IMR-90 (cell line): ENCODE results near the gene SLC18A3. TPM values are rescaled to one million over a fixed set of nuclear protein-coding genes. Genes with fewer than 3 reads are reported as not detected.

Experiments used
- ATAC-seq: fragments of 200-7000 bp; cut with Tn5 transposase; 2 replicates; pipeline ENCODE4 v1.9.1; 2020; ENCODE audit warnings: low read depth, mild to moderate bottlenecking, moderate library complexity
- BruUV-seq: library from RNA; stranded (reverse); fragments of 400-500 nt; replicated peaks from 2 replicates; lab custom pipeline; 2021; lab: Mats Ljungman, UMichigan
- CTCF ChIA-PET: fragments of 300-600 bp; formaldehyde crosslinking; extraction: SDS; loops from one replicate; lab custom pipeline; 2021; ENCODE audit warnings: antibody characterized with exemption; lab: Yijun Ruan, JAX
- POLR2A ChIA-PET: fragments of 300-600 bp; sonication (Branson Sonifier 250); formaldehyde crosslinking; loops from one replicate; lab custom pipeline; 2022; ENCODE audit warnings: antibody characterized with exemption; ENCODE audit not compliant: unreplicated experiment; lab: Charles Lee
- DNase-seq: peaks from one replicate; pipeline ENCODE4 v3.0.0; 2013
- H2AFZ ChIP-seq: replicated peaks from 2 replicates; pipeline ENCODE3; 2013; ENCODE audit warnings: low read length, mild to moderate bottlenecking; ENCODE audit not compliant: poor library complexity
- H2AK5ac ChIP-seq: 2 replicates; pipeline ENCODE4 v1.6.1; 2013; ENCODE audit warnings: low read depth, low read length, inconsistent platforms
- H2AK9ac ChIP-seq: replicated peaks from 2 replicates; pipeline ENCODE3; 2013; ENCODE audit warnings: mild to moderate bottlenecking, low read depth, low read length, moderate library complexity; ENCODE audit not compliant: poor library complexity
- H2BK120ac ChIP-seq: 2 replicates; pipeline ENCODE4 v1.6.1; 2013; ENCODE audit warnings: low read depth, low read length, inconsistent platforms
- H2BK15ac ChIP-seq: 3 replicates; pipeline ENCODE4 v1.6.1; 2013; ENCODE audit warnings: low read depth, low read length, inconsistent platforms
- H2BK20ac ChIP-seq: 2 replicates; pipeline ENCODE4 v1.6.1; 2013; ENCODE audit warnings: low read depth, mild to moderate bottlenecking, inconsistent platforms, low read length, moderate library complexity
- H2BK5ac ChIP-seq: 2 replicates; pipeline ENCODE4 v1.6.1; 2013; ENCODE audit warnings: mild to moderate bottlenecking, low read depth, low read length, inconsistent platforms; ENCODE audit not compliant: poor library complexity, severe bottlenecking
- H3K14ac ChIP-seq: replicated peaks from 2 replicates; pipeline ENCODE4 v1.6.1; 2013; ENCODE audit warnings: low read depth, low read length, inconsistent platforms
- H3K18ac ChIP-seq: 2 replicates; pipeline ENCODE4 v1.6.1; 2013; ENCODE audit warnings: low read depth, low read length, control low read depth
- H3K23ac ChIP-seq: 2 replicates; pipeline ENCODE4 v1.6.1; 2013; ENCODE audit warnings: low read depth, low read length, inconsistent platforms
- H3K27ac ChIP-seq: 2 replicates; pipeline ENCODE4 v1.5.1; 2013; ENCODE audit warnings: mild to moderate bottlenecking, control low read depth, low read length; ENCODE audit not compliant: insufficient read depth
- H3K27me3 ChIP-seq: 2 replicates; pipeline ENCODE4 v1.6.1; 2013; ENCODE audit warnings: low read length; ENCODE audit not compliant: control insufficient read depth, insufficient read depth
- H3K36me3 ChIP-seq: 2 replicates; pipeline ENCODE4 v1.6.1; 2013; ENCODE audit warnings: low read length, mixed read lengths; ENCODE audit not compliant: control insufficient read depth, insufficient read depth
- H3K4ac ChIP-seq: 2 replicates; pipeline ENCODE4 v1.6.1; 2013; ENCODE audit warnings: low read depth, low read length, inconsistent platforms
- H3K4me1 ChIP-seq: 2 replicates; pipeline ENCODE4 v1.6.1; 2013; ENCODE audit warnings: low read length, mixed read lengths; ENCODE audit not compliant: control insufficient read depth, insufficient read depth
- H3K4me2 ChIP-seq: 2 replicates; pipeline ENCODE4 v1.6.1; 2013; ENCODE audit warnings: low read depth, mild to moderate bottlenecking, control low read depth, low read length, moderate library complexity
- H3K4me3 ChIP-seq: 2 replicates; pipeline ENCODE4 v1.5.1; 2013; ENCODE audit warnings: low read depth, mild to moderate bottlenecking, control low read depth, low read length, moderate library complexity; ENCODE audit not compliant: insufficient read depth
- H3K56ac ChIP-seq: 2 replicates; pipeline ENCODE4 v1.6.1; 2013; ENCODE audit warnings: low read length, inconsistent platforms; ENCODE audit not compliant: insufficient read depth; ENCODE audit errors: extremely low read depth
- H3K79me1 ChIP-seq, 2 experiments: 2 replicates each; pipeline ENCODE4 v1.6.1; 2013; ENCODE audit warnings: low read length in 2 of 2, inconsistent platforms in 1 of 2, low read depth in 1 of 2
- H3K9ac ChIP-seq: 2 replicates; pipeline ENCODE4 v1.6.1; 2013; ENCODE audit warnings: low read depth, low read length, control low read depth
- H3K9me1 ChIP-seq: 2 replicates; pipeline ENCODE4 v1.6.1; 2013; ENCODE audit warnings: low read length, inconsistent platforms; ENCODE audit not compliant: insufficient read depth
- H3K9me3 ChIP-seq: 2 replicates; pipeline ENCODE4 v1.6.1; 2013; ENCODE audit warnings: low read length; ENCODE audit not compliant: control insufficient read depth, insufficient read depth
- H4K20me1 ChIP-seq: 2 replicates; pipeline ENCODE4 v1.6.1; 2013; ENCODE audit warnings: low read length, inconsistent platforms; ENCODE audit not compliant: insufficient read depth
- H4K5ac ChIP-seq: 2 replicates; pipeline ENCODE4 v1.6.1; 2013; ENCODE audit warnings: mild to moderate bottlenecking, low read depth, low read length, control low read depth
- H4K8ac ChIP-seq, 2 experiments: 2 replicates each; pipeline ENCODE4 v1.6.1; 2013; ENCODE audit warnings: low read depth in 2 of 2, low read length in 2 of 2, control low read depth in 1 of 2, inconsistent platforms in 1 of 2
- H4K91ac ChIP-seq: 2 replicates; pipeline ENCODE4 v1.6.1; 2013; ENCODE audit warnings: low read depth, low read length, inconsistent platforms; ENCODE audit not compliant: insufficient read depth
- BHLHE40 ChIP-seq: fragments of 150-350 bp; IDR thresholded peaks from 2 replicates; pipeline ENCODE4 v1.6.1; 2016; ENCODE audit warnings: mild to moderate bottlenecking, low read depth, low read length
- CEBPB ChIP-seq: IDR thresholded peaks from 2 replicates; pipeline ENCODE4 v1.6.1; 2012; ENCODE audit warnings: low read depth, low read length, improper control_type of control experiment
- CHD1 ChIP-seq: IDR thresholded peaks from 2 replicates; pipeline ENCODE4 v1.6.1; 2012; ENCODE audit warnings: low read depth, low read length, improper control_type of control experiment
- FOS ChIP-seq: fragments of 150-350 bp; IDR thresholded peaks from 2 replicates; pipeline ENCODE4 v1.6.1; 2016; ENCODE audit warnings: low read depth, low read length
- MAFK ChIP-seq: IDR thresholded peaks from 2 replicates; pipeline ENCODE4 v1.6.1; 2012; ENCODE audit warnings: low read depth, low read length, improper control_type of control experiment
- MAZ ChIP-seq: IDR thresholded peaks from 2 replicates; pipeline ENCODE4 v1.6.1; 2012; ENCODE audit warnings: low read depth, mild to moderate bottlenecking, low read length, improper control_type of control experiment, moderate library complexity, borderline replicate concordance
- MXI1 ChIP-seq: IDR thresholded peaks from 2 replicates; pipeline ENCODE4 v1.6.1; 2012; ENCODE audit warnings: low read depth, mild to moderate bottlenecking, low read length, moderate library complexity, borderline replicate concordance
- NFE2L2 ChIP-seq: fragments of 150-350 bp; IDR thresholded peaks from 2 replicates; pipeline ENCODE4 v1.6.1; 2016; ENCODE audit warnings: low read depth, mild to moderate bottlenecking, low read length
- POLR2A ChIP-seq: IDR thresholded peaks from 2 replicates; pipeline ENCODE4 v1.6.1; 2012; ENCODE audit warnings: mild to moderate bottlenecking, low read depth, low read length
- RAD21 ChIP-seq: IDR thresholded peaks from 2 replicates; pipeline ENCODE4 v1.6.1; 2012; ENCODE audit warnings: low read length, improper control_type of control experiment
- RCOR1 ChIP-seq: IDR thresholded peaks from 2 replicates; pipeline ENCODE4 v1.6.1; 2012; ENCODE audit warnings: mild to moderate bottlenecking, low read length, improper control_type of control experiment; ENCODE audit not compliant: insufficient replicate concordance
- RFX5 ChIP-seq: IDR thresholded peaks from 2 replicates; pipeline ENCODE4 v1.8.0; 2012; ENCODE audit warnings: low read depth, mild to moderate bottlenecking, low read length, moderate library complexity
- SMC3 ChIP-seq: fragments of 150-350 bp; IDR thresholded peaks from 2 replicates; pipeline ENCODE4 v1.6.1; 2016; ENCODE audit warnings: low read depth, mild to moderate bottlenecking, antibody characterized with exemption, low read length, moderate library complexity
- WGBS, 2 experiments: methylation state at CpG; one replicate each; pipeline versions ENCODE4 v1.1.5 to v1.1.7; 2013; ENCODE audit warnings: missing lambda C conversion rate in 2 of 2; ENCODE audit not compliant: insufficient read length in 1 of 2; ENCODE audit errors: extremely low coverage in 2 of 2; 5-methylcytosine and 5-hydroxymethylcytosine counted together
- dilution Hi-C: fragments of 300-500 bp; cut with HindIII; formaldehyde crosslinking; loops from one replicate; pipeline ENCODE4 v1.14.3; 2018; ENCODE audit warnings: low sequenced_read_pairs; ENCODE audit not compliant: unreplicated experiment
- in situ Hi-C: fragments of 300-500 bp; cut with MboI; formaldehyde crosslinking; loops from 3 replicates; pipeline ENCODE4 v1.14.3; 2019; ENCODE audit warnings: low sequenced_read_pairs, inconsistent platforms, mixed read lengths
- intact Hi-C: fragments of 100-400 bp; cut with micrococcal nuclease; formaldehyde crosslinking; loops from 2 replicates; pipeline ENCODE4 v1.10.0; 2022
- polyA plus RNA-seq, 3 experiments: library from polyadenylated mRNA; depleted of rRNA; stranded (reverse); fragments of >200 nt; gene quantifications; 2 replicates each; pipeline ENCODE4 v1.2.3, GENCODE V29; 2012; ENCODE audit warnings: low replicate concordance in 1 of 3
- total RNA-seq: library from RNA; depleted of rRNA; stranded (reverse); fragments of >200 nt; gene quantifications from 2 replicates; pipeline ENCODE4 v1.2.3, GENCODE V29; 2012
- TF ChIP-seq, protein P1 (sequence below): conservative IDR thresholded peaks from 2 replicates; pipeline ENCODE4 v1.5.1; 2012; ENCODE audit warnings: mild to moderate bottlenecking, low read depth, low read length, improper control_type of control experiment
- TF ChIP-seq, protein P2 (sequence below): fragments of 150-350 bp; IDR thresholded peaks from 2 replicates; pipeline ENCODE4 v1.6.1; 2016; ENCODE audit warnings: low read depth, mild to moderate bottlenecking, low read length, moderate library complexity, borderline replicate concordance
- TF ChIP-seq, protein P3 (sequence below): fragments of 150-350 bp; IDR thresholded peaks from 2 replicates; pipeline ENCODE4 v1.6.1; 2017; ENCODE audit warnings: mild to moderate bottlenecking, antibody characterized with exemption, low read length, low read depth

SLC18A3 gene
- total and polyA plus RNA-seq, 2 of the 4 experiments (the other 2 are of a cell fraction) = not detected

DNA sequence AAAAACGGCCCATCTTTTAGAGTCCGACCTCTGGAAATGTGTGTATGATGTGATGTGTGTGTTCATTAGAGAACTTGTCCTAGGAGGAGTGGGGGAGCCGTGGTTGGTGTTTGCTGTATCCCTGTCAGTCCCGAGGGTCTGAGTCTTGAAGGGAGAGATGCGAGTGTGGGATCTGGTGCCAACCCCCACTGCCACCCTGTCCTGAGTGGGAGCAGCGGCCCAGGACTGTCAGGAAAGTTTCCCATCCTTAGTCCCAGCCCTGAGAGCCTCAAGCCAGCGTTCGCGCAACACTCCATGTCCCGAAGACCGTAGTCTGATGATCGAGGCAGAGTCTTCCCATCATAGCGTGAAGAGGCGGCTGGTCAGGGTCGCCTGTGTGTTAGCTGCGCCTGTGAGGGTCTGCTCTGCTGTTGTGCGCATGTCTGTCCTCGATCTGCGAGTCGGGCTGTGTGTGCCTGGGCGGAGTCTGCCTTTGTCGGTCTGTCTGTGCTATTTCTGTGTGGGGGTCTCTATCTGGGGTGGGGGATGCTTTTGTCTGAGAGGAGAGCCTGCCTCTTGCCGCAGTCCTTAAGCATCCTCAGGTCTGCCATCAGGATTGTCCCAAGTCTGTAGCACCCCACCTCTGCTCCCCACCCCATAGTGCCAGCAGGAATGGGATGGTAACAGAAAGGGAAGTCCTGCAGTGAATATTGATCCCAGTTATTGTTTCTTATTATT is 3.2 kb downstream of the SLC18A3 start:
- Histone ChIP-seq H3K9ac (no peak overlapping the region), H3K4me3 (no peak overlapping the region), H2AK9ac (no peak overlapping the region), H3K36me3 (no peaks in the 10 kb centered on the region), H3K79me1 (no peaks in the 10 kb centered on the region), H3K23ac (no peak overlapping the region), H3K18ac (no peak overlapping the region), H3K4me1 (no peaks in the 10 kb centered on the region), H3K9me3 (peaks cover 12% of the 10 kb centered on the region; the same call in 1 of the 2 replicates), H3K56ac (no peak overlapping the region), H3K14ac (no peak overlapping the region), H4K8ac (no peak overlapping the region), H2BK5ac (no peak overlapping the region), H2BK20ac (no peak overlapping the region), H3K4ac (no peak overlapping the region), H4K20me1 (no peaks in the 10 kb centered on the region), H4K91ac (no peak overlapping the region), H2BK120ac (no peak overlapping the region), H2AFZ (no peak overlapping the region), H3K27ac (no peak overlapping the region), H3K9me1 (no peaks in the 10 kb centered on the region), H3K4me2 (no peak overlapping the region), H2BK15ac (no peak overlapping the region), H3K27me3 (peaks cover 85% of the 10 kb centered on the region), H4K5ac (no peak overlapping the region), H2AK5ac (no peak overlapping the region)
- no peak for TF ChIP-seq RFX5
- no peak for TF ChIP-seq RAD21
- no peak for TF ChIP-seq MAFK
- no peak for TF ChIP-seq RCOR1
- TF ChIP-seq, protein P1, sequence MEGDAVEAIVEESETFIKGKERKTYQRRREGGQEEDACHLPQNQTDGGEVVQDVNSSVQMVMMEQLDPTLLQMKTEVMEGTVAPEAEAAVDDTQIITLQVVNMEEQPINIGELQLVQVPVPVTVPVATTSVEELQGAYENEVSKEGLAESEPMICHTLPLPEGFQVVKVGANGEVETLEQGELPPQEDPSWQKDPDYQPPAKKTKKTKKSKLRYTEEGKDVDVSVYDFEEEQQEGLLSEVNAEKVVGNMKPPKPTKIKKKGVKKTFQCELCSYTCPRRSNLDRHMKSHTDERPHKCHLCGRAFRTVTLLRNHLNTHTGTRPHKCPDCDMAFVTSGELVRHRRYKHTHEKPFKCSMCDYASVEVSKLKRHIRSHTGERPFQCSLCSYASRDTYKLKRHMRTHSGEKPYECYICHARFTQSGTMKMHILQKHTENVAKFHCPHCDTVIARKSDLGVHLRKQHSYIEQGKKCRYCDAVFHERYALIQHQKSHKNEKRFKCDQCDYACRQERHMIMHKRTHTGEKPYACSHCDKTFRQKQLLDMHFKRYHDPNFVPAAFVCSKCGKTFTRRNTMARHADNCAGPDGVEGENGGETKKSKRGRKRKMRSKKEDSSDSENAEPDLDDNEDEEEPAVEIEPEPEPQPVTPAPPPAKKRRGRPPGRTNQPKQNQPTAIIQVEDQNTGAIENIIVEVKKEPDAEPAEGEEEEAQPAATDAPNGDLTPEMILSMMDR = no peak
- no peak for TF ChIP-seq NFE2L2
- TF ChIP-seq MXI1 = no peak
- no peak for TF ChIP-seq SMC3
- TF ChIP-seq MAZ = no peak
- TF ChIP-seq CEBPB = no peak
- no peak for TF ChIP-seq CHD1
- TF ChIP-seq BHLHE40 = no peak
- TF ChIP-seq FOS = no peak
- TF ChIP-seq, protein P2, sequence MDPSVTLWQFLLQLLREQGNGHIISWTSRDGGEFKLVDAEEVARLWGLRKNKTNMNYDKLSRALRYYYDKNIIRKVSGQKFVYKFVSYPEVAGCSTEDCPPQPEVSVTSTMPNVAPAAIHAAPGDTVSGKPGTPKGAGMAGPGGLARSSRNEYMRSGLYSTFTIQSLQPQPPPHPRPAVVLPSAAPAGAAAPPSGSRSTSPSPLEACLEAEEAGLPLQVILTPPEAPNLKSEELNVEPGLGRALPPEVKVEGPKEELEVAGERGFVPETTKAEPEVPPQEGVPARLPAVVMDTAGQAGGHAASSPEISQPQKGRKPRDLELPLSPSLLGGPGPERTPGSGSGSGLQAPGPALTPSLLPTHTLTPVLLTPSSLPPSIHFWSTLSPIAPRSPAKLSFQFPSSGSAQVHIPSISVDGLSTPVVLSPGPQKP = no peak
- TF ChIP-seq POLR2A = no peak
- TF ChIP-seq, protein P3, sequence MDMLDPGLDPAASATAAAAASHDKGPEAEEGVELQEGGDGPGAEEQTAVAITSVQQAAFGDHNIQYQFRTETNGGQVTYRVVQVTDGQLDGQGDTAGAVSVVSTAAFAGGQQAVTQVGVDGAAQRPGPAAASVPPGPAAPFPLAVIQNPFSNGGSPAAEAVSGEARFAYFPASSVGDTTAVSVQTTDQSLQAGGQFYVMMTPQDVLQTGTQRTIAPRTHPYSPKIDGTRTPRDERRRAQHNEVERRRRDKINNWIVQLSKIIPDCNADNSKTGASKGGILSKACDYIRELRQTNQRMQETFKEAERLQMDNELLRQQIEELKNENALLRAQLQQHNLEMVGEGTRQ = no peak
- 0% methylated on average over 3 of the region's 23 CpGs; no CpG with 5 or more reads in 1 of the 2 experiments for WGBS, 2 experiments
- no TSS peak for BruUV-seq
- dilution Hi-C loops = no loop called here
- ChIA-PET POLR2A (no interaction called here), CTCF (no interaction called here)
- DNase-seq = no peak
- ATAC-seq = no peak
- intact Hi-C loops = no loop called here
- in situ Hi-C loops = no loop called here
